K562 (cell line): Measurements from ENCODE around the gene BCL2L1. TPM values are rescaled to one million over a fixed set of nuclear protein-coding genes. Genes with fewer than 3 reads are reported as not detected.

Source experiments
- BHLHE40 ChIP-seq: IDR thresholded peaks from 2 replicates; pipeline ENCODE4 v1.6.1; 2011; ENCODE audit warnings: low read length, improper control_type of control experiment
- FOXM1 ChIP-seq, 2 experiments: fragments of 450-650 bp in 1 of 2; sonication (generic) in 1 of 2; formaldehyde crosslinking in 1 of 2; IDR thresholded peaks; 2 replicates each; pipeline versions ENCODE4 v1.6.1 to v1.9.0; 2017 to 2022; ENCODE audit warnings: low read depth in 2 of 2, mild to moderate bottlenecking in 2 of 2, missing genetic modification reagents in 1 of 2, moderate library complexity in 1 of 2
- HNRNPH1 ChIP-seq: fragments of 200-400 bp; formaldehyde crosslinking; optimal IDR thresholded peaks from 2 replicates; pipeline ENCODE3; 2017; ENCODE audit warnings: low read depth, mild to moderate bottlenecking, low read length, moderate library complexity
- POLR2G ChIP-seq: fragments of 200-400 bp; formaldehyde crosslinking; IDR thresholded peaks from 2 replicates; pipeline ENCODE4 v1.6.1; 2017; ENCODE audit warnings: low read depth, mild to moderate bottlenecking, antibody characterized with exemption, low read length, moderate library complexity
- RAD21 ChIP-seq, 2 experiments: fragments of 250-450 bp in 1 of 2; fragments of 450-650 bp in 1 of 2; sonication (Bioruptor Pico) in 1 of 2; formaldehyde crosslinking in 1 of 2; IDR thresholded peaks in 1 of 2; conservative IDR thresholded peaks in 1 of 2; 2 replicates each; pipeline versions ENCODE4 v1.4.0 to v1.8.0; 2020 to 2022; ENCODE audit warnings: mild to moderate bottlenecking in 2 of 2, moderate library complexity in 1 of 2
- RBM14 ChIP-seq: fragments of 200-400 bp; formaldehyde crosslinking; IDR thresholded peaks from 2 replicates; pipeline ENCODE4 v1.6.1; 2018; ENCODE audit warnings: low read depth, mild to moderate bottlenecking, low read length, moderate library complexity, borderline replicate concordance; ENCODE audit not compliant: insufficient read depth
- SMAD4 ChIP-seq: fragments of 250-450 bp; sonication (Bioruptor Pico); conservative IDR thresholded peaks from 2 replicates; pipeline ENCODE4 v1.8.0; 2021; ENCODE audit warnings: inconsistent platforms, mild to moderate bottlenecking, moderate library complexity
- SMC3 ChIP-seq: conservative IDR thresholded peaks from 2 replicates; pipeline ENCODE4 v1.6.1; 2011; ENCODE audit warnings: low read depth, low read length, improper control_type of control experiment; ENCODE audit not compliant: insufficient read depth
- TAF1 ChIP-seq: IDR thresholded peaks from 2 replicates; pipeline ENCODE4 v1.6.1; 2011; ENCODE audit warnings: mild to moderate bottlenecking, low read length, moderate library complexity; ENCODE audit not compliant: insufficient read depth, control insufficient read depth, severe bottlenecking; ENCODE audit errors: extremely low read depth
- TAF7 ChIP-seq: fragments of 450-650 bp; IDR thresholded peaks from 2 replicates; pipeline ENCODE4 v1.6.1; 2016; ENCODE audit warnings: missing genetic modification characterization, missing compliant biosample characterization
- TAF9B ChIP-seq: fragments of 450-650 bp; IDR thresholded peaks from 2 replicates; pipeline ENCODE4 v1.6.1; 2018; ENCODE audit warnings: mild to moderate bottlenecking; ENCODE audit not compliant: partially characterized antibody
- TOE1 ChIP-seq, 2 experiments: fragments of 450-650 bp in 1 of 2; sonication (generic) in 1 of 2; formaldehyde crosslinking in 1 of 2; IDR thresholded peaks; 2 replicates each; pipeline versions ENCODE4 v1.7.1 to v1.8.0; 2016 to 2022; ENCODE audit warnings: borderline replicate concordance in 2 of 2, mild to moderate bottlenecking in 2 of 2, antibody characterized with exemption in 1 of 2, inconsistent platforms in 1 of 2, low read depth in 1 of 2, missing genetic modification reagents in 1 of 2, moderate library complexity in 1 of 2
- XRCC5 ChIP-seq: fragments of 200-400 bp; formaldehyde crosslinking; IDR thresholded peaks from 2 replicates; pipeline ENCODE4 v1.6.1; 2017; ENCODE audit warnings: low read depth, mild to moderate bottlenecking, low read length
- ZBTB7A ChIP-seq: IDR thresholded peaks from 2 replicates; pipeline ENCODE4 v1.6.1; 2011; ENCODE audit warnings: low read depth, mild to moderate bottlenecking, low read length, moderate library complexity, borderline replicate concordance; ENCODE audit not compliant: control insufficient read depth
- ZNF212 ChIP-seq: fragments of 450-650 bp; formaldehyde crosslinking; IDR thresholded peaks from 2 replicates; pipeline ENCODE4 v1.4.0; 2020; ENCODE audit warnings: mild to moderate bottlenecking
- ZNF589 ChIP-seq: fragments of 200-800 bp; sonication (Bioruptor generic); IDR thresholded peaks from 2 replicates; pipeline ENCODE4 v1.6.1; 2016; ENCODE audit warnings: low read depth, missing genetic modification characterization, missing compliant biosample characterization
- ZNF766 ChIP-seq: fragments of 200-800 bp; sonication (Bioruptor generic); conservative IDR thresholded peaks from 2 replicates; pipeline ENCODE4 v1.6.1; 2016; ENCODE audit warnings: missing genetic modification characterization, missing compliant biosample characterization
- polyA plus RNA-seq, 8 experiments: library from polyadenylated mRNA; depleted of rRNA in 4 of 8; stranded (reverse) in 5 of 8; unstranded in 3 of 8; fragments of >200 nt; fragmentation: Nextera tagmentation in 2 of 8; fragmentation: Illumina TruSeq in 1 of 8; extraction: Ambion mirVana in 2 of 8; extraction: Trizol in 1 of 8; gene quantifications; 2 replicates each; pipeline versions ENCODE4 v1.2.1 to v1.2.3, GENCODE V29; 2011 to 2014; ENCODE audit warnings: inconsistent platforms in 1 of 8, missing spikeins in 1 of 8
- total RNA-seq, 7 experiments: library from RNA; depleted of rRNA in 6 of 7; stranded (reverse); fragments of >200 nt in 6 of 7; fragmentation: Illumina TruSeq in 2 of 7; extraction: Trizol in 2 of 7; gene quantifications; 2 replicates each; pipeline versions ENCODE4 v1.2.1 to v1.2.3, GENCODE V29; 2011 to 2021; ENCODE audit warnings: low replicate concordance in 1 of 7
- TF ChIP-seq, protein P1 (sequence below): sonication (generic); formaldehyde crosslinking; IDR thresholded peaks from 2 replicates; pipeline ENCODE4 v1.5.0; 2020; ENCODE audit warnings: missing genetic modification reagents
- TF ChIP-seq, protein P2 (sequence below): sonication (generic); formaldehyde crosslinking; IDR thresholded peaks from 2 replicates; pipeline ENCODE4 v1.9.0; 2022; ENCODE audit warnings: mild to moderate bottlenecking, missing genetic modification reagents
- TF ChIP-seq, protein P3 (sequence below), 2 experiments: fragments of 150-350 bp in 1 of 2; IDR thresholded peaks; 2 replicates each; pipeline ENCODE4 v1.6.1; 2012 to 2016; ENCODE audit warnings: low read depth in 2 of 2, low read length in 2 of 2, mild to moderate bottlenecking in 1 of 2, moderate library complexity in 1 of 2

BCL2L1 gene
- total and polyA plus RNA-seq, 9 of the 15 experiments (the other 6 are each of a cell fraction or from before 2014, with no cell fraction given): 3.3 to 182 (median 120) TPM

GRCh38 chr20:31722257-31723068 lies at the start of gene BCL2L1 (continued):
- TF ChIP-seq, protein P1, sequence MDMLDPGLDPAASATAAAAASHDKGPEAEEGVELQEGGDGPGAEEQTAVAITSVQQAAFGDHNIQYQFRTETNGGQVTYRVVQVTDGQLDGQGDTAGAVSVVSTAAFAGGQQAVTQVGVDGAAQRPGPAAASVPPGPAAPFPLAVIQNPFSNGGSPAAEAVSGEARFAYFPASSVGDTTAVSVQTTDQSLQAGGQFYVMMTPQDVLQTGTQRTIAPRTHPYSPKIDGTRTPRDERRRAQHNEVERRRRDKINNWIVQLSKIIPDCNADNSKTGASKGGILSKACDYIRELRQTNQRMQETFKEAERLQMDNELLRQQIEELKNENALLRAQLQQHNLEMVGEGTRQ (CRISPR knock-in tag): no peak
- TF ChIP-seq, protein P2, sequence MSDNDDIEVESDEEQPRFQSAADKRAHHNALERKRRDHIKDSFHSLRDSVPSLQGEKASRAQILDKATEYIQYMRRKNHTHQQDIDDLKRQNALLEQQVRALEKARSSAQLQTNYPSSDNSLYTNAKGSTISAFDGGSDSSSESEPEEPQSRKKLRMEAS (CRISPR knock-in tag): peak; percentile 29; the same call in 1 of the 2 replicates
- TF ChIP-seq RAD21 (CRISPR knock-in tag; conservative IDR thresholded peaks at IDR 0.05 in 1 of 2, IDR thresholded peaks at IDR 0.05 in 1 of 2) (peak; percentile 54), SMC3 (peak; percentile 45), TAF9B (peak; percentile 42), SMAD4 (peak; percentile 53), POLR2G (peak; percentile 49; the same call in 1 of the 2 replicates), ZNF589 (CRISPR knock-in tag) (0 out of 2 replicates have a peak, but pooled peaks have one; percentile 43), RBM14 (no peak), TOE1 (IDR thresholded peaks at IDR 0.05; ENCODE audit: borderline replicate concordance) (peak; percentile 25; the same call in 1 of the 2 replicates), TOE1 (CRISPR knock-in tag; IDR thresholded peaks at IDR 0.05; ENCODE audit: borderline replicate concordance, low read depth) (no peak), FOXM1 (IDR thresholded peaks at IDR 0.05; ENCODE audit: low read depth) (0 out of 2 replicates have a peak, but pooled peaks have one; percentile 1), FOXM1 (CRISPR knock-in tag; IDR thresholded peaks at IDR 0.05; ENCODE audit: low read depth) (no peak), HNRNPH1 (no peak), ZNF212 (CRISPR knock-in tag) (0 out of 2 replicates have a peak, but pooled peaks have one; percentile 45), TAF1 (peak; percentile 11), TAF7 (tag) (0 out of 2 replicates have a peak, but pooled peaks have one; percentile 20), ZNF766 (CRISPR knock-in tag) (0 out of 2 replicates have a peak, but pooled peaks have one; percentile 37), ZBTB7A (peak; percentile 87), XRCC5 (0 out of 2 replicates have a peak, but pooled peaks have one; percentile 17), BHLHE40 (peak; percentile 58; the same call in 1 of the 2 replicates)
- TF ChIP-seq, protein P3, sequence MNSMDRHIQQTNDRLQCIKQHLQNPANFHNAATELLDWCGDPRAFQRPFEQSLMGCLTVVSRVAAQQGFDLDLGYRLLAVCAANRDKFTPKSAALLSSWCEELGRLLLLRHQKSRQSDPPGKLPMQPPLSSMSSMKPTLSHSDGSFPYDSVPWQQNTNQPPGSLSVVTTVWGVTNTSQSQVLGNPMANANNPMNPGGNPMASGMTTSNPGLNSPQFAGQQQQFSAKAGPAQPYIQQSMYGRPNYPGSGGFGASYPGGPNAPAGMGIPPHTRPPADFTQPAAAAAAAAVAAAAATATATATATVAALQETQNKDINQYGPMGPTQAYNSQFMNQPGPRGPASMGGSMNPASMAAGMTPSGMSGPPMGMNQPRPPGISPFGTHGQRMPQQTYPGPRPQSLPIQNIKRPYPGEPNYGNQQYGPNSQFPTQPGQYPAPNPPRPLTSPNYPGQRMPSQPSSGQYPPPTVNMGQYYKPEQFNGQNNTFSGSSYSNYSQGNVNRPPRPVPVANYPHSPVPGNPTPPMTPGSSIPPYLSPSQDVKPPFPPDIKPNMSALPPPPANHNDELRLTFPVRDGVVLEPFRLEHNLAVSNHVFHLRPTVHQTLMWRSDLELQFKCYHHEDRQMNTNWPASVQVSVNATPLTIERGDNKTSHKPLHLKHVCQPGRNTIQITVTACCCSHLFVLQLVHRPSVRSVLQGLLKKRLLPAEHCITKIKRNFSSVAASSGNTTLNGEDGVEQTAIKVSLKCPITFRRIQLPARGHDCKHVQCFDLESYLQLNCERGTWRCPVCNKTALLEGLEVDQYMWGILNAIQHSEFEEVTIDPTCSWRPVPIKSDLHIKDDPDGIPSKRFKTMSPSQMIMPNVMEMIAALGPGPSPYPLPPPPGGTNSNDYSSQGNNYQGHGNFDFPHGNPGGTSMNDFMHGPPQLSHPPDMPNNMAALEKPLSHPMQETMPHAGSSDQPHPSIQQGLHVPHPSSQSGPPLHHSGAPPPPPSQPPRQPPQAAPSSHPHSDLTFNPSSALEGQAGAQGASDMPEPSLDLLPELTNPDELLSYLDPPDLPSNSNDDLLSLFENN (IDR thresholded peaks at IDR 0.05; ENCODE audit: low read depth in 2 of 2, low read length in 2 of 2): 0 out of 4 replicates have a peak, but pooled peaks of 1 of the 2 experiments have one; percentile 20
